Measurements from ENCODE around the gene TMEFF2.

TMEFF2 gene

GRCh38 chr2:192005211-192005610 lies 189.5 kb downstream of the TMEFF2 start:
- DNase-seq, result no peak

GRCh38 chr2:192004188-192004963 lies 190.4 kb downstream of the TMEFF2 start:
- DNase-seq, result no peak

- no peak for DNase-seq
These were observed 192.3 kb downstream of the TMEFF2 start for GRCh38 chr2:192002418-192002817.

GRCh38 chr2:192000196-192000980 lies 194.3 kb downstream of the TMEFF2 start:
- no peak for DNase-seq

GRCh38 chr2:191999101-191999841 lies 195.5 kb downstream of the TMEFF2 start:
- no peak for DNase-seq

GRCh38 chr2:191995285-191995684 lies 199.4 kb downstream of the TMEFF2 start:
- no peak for DNase-seq

- no peak for DNase-seq
These were observed 200.0 kb downstream of the TMEFF2 start for GRCh38 chr2:191994749-191995148.

- DNase-seq, result no peak
These were observed 203.3 kb downstream of the TMEFF2 start for GRCh38 chr2:191991442-191991841.

- no peak for DNase-seq
These were observed 209.0 kb downstream of the TMEFF2 start for GRCh38 chr2:191985740-191986139.

- DNase-seq, result no peak
These were observed 211.1 kb downstream of the TMEFF2 start for GRCh38 chr2:191983591-191983990.

GRCh38 chr2:191983186-191983585 lies 211.5 kb downstream of the TMEFF2 start:
- DNase-seq, result no peak

GRCh38 chr2:191981706-191982105 lies 213.0 kb downstream of the TMEFF2 start:
- DNase-seq, result no peak

- DNase-seq, result no peak
These were observed 214.2 kb downstream of the TMEFF2 start for GRCh38 chr2:191980483-191980882.

- no peak for DNase-seq
These were observed 215.5 kb downstream of the TMEFF2 start for GRCh38 chr2:191979221-191979730.

GRCh38 chr2:191977754-191978153 lies 217.0 kb downstream of the TMEFF2 start:
- DNase-seq, result no peak

- no peak for DNase-seq
These were observed 218.3 kb downstream of the TMEFF2 start for GRCh38 chr2:191976436-191976835.

- DNase-seq, result no peak
These were observed 220.1 kb downstream of the TMEFF2 start for GRCh38 chr2:191974676-191975075.

GRCh38 chr2:191970867-191971266 lies 223.9 kb downstream of the TMEFF2 start:
- no peak for DNase-seq

- no peak for DNase-seq
These were observed 226.6 kb downstream of the TMEFF2 start for GRCh38 chr2:191968120-191968519.

- no peak for DNase-seq
These were observed 229.0 kb downstream of the TMEFF2 start for GRCh38 chr2:191965733-191966132.

- DNase-seq, result no peak
These were observed 233.2 kb downstream of the TMEFF2 start for GRCh38 chr2:191961556-191961955.

- no peak for DNase-seq
These were observed 235.5 kb downstream of the TMEFF2 start for GRCh38 chr2:191959209-191959608.

All from CD4-positive, alpha-beta T cell treated with Interleukin-6 for 4 hours (primary cell).